HG02840 (cell line): ENCODE measurements around the gene ADAMTSL1.

ENCODE experiments used
- ATAC-seq: cut with Tn5 transposase; IDR thresholded peaks from one replicate; pipeline ENCODE4 v1.9.1; 2021; ENCODE audit warnings: mild to moderate bottlenecking, moderate library complexity, moderate number of reproducible peaks; ENCODE audit not compliant: unreplicated experiment, low FRiP score

The ADAMTSL1 gene

GRCh38 chr9:18955626-18956025 is 481.7 kb downstream of the ADAMTSL1 start:
- no peak for ATAC-seq
